Liver (tissue), 9 donors: ENCODE results near the gene UPK3A. TPM values are rescaled to one million over a fixed set of nuclear protein-coding genes. Genes with fewer than 3 reads are reported as not detected.

Experiments
- DNase-seq: peaks from one replicate; pipeline ENCODE4 v3.0.0-alpha.2; 2017; ENCODE audit warnings: low spot score
- H3K27ac ChIP-seq, 2 donors: one replicate each; pipeline ENCODE4 v1.7.0; 2013; ENCODE audit warnings: inconsistent platforms in 2 of 2, low read length in 2 of 2, control low read depth in 1 of 2, low read depth in 1 of 2, mild to moderate bottlenecking in 1 of 2
- H3K27me3 ChIP-seq, 4 donors: one replicate each; pipeline versions ENCODE4 v1.6.1 to v1.7.0; 2013; ENCODE audit warnings: low read length in 3 of 4, inconsistent platforms in 1 of 4, mild to moderate bottlenecking in 1 of 4, moderate library complexity in 1 of 4; ENCODE audit not compliant: control insufficient read depth in 4 of 4, insufficient read depth in 4 of 4
- H3K36me3 ChIP-seq, 4 donors: one replicate each; pipeline versions ENCODE4 v1.6.1 to v1.7.0; 2013; ENCODE audit warnings: low read length in 3 of 4, mild to moderate bottlenecking in 3 of 4, low read depth in 1 of 4, moderate library complexity in 1 of 4; ENCODE audit not compliant: control insufficient read depth in 4 of 4, insufficient read depth in 3 of 4
- H3K4me1 ChIP-seq, 4 donors: one replicate each; pipeline versions ENCODE4 v1.6.1 to v1.7.0; 2013; ENCODE audit warnings: low read length in 3 of 4, mild to moderate bottlenecking in 3 of 4, moderate library complexity in 1 of 4; ENCODE audit not compliant: control insufficient read depth in 4 of 4, insufficient read depth in 4 of 4
- H3K4me3 ChIP-seq, 3 donors: one replicate each; pipeline versions ENCODE4 v1.6.1 to v1.7.0; 2013; ENCODE audit warnings: low read length in 3 of 3, control low read depth in 1 of 3, low read depth in 1 of 3, mild to moderate bottlenecking in 1 of 3
- H3K9ac ChIP-seq, 2 donors: one replicate each; pipeline ENCODE4 v1.7.0; 2013; ENCODE audit warnings: low read length in 2 of 2, mild to moderate bottlenecking in 2 of 2, moderate library complexity in 2 of 2, control low read depth in 1 of 2, low read depth in 1 of 2
- H3K9me3 ChIP-seq, 4 donors: one replicate each; pipeline versions ENCODE4 v1.6.1 to v1.7.0; 2013; ENCODE audit warnings: low read length in 3 of 4; ENCODE audit not compliant: control insufficient read depth in 4 of 4
- ATF3 ChIP-seq: IDR thresholded peaks from 2 replicates; pipeline ENCODE4 v1.6.1; 2016; ENCODE audit warnings: antibody characterized with exemption
- CTCF ChIP-seq: fragments of 150-350 bp; IDR thresholded peaks from 2 replicates; pipeline ENCODE4 v1.5.1; 2017; ENCODE audit warnings: improper control_type of control experiment, low read depth, low read length; ENCODE audit not compliant: missing input control
- EGR1 ChIP-seq, 2 donors: IDR thresholded peaks; 2 replicates each; pipeline ENCODE4 v1.6.1; 2016 to 2018; ENCODE audit warnings: antibody characterized with exemption in 2 of 2, low read depth in 2 of 2
- FOXA1 ChIP-seq: IDR thresholded peaks from 2 replicates; pipeline ENCODE4 v1.6.1; 2016; ENCODE audit warnings: antibody characterized with exemption
- HNF4A ChIP-seq, 2 donors: conservative IDR thresholded peaks; 2 replicates each; pipeline ENCODE4 v1.6.1; 2016; ENCODE audit warnings: antibody characterized with exemption in 2 of 2, mild to moderate bottlenecking in 2 of 2
- JUND ChIP-seq, 2 donors: IDR thresholded peaks; 2 replicates each; pipeline ENCODE4 v1.6.1; 2016; ENCODE audit warnings: antibody characterized with exemption in 2 of 2
- MAX ChIP-seq: IDR thresholded peaks from 2 replicates; pipeline ENCODE4 v1.6.1; 2016; ENCODE audit warnings: antibody characterized with exemption
- RAD21 ChIP-seq, 2 donors: IDR thresholded peaks; 2 replicates each; pipeline ENCODE4 v1.6.1; 2016; ENCODE audit warnings: antibody characterized with exemption in 2 of 2, mild to moderate bottlenecking in 2 of 2
- REST ChIP-seq: IDR thresholded peaks from 2 replicates; pipeline ENCODE4 v1.6.1; 2016; ENCODE audit warnings: antibody characterized with exemption, mild to moderate bottlenecking
- TAF1 ChIP-seq: conservative IDR thresholded peaks from 2 replicates; pipeline ENCODE4 v1.6.1; 2016; ENCODE audit warnings: antibody characterized with exemption, mild to moderate bottlenecking
- WGBS: extraction: QIAGEN DNeasy Blood & Tissue Kit; methylation state at CpG from one replicate; pipeline ENCODE4 v1.1.7; 2013; 5-methylcytosine and 5-hydroxymethylcytosine counted together
- polyA plus RNA-seq, 2 donors: library from polyadenylated mRNA; stranded (reverse) in 1 of 2; unstranded in 1 of 2; fragments of 200-250 nt in 1 of 2; fragments of >200 nt in 1 of 2; fragmentation: Nextera tagmentation in 1 of 2; extraction: Ambion mirVana in 1 of 2; gene quantifications; one replicate each; pipeline versions ENCODE4 v1.2.1 to v1.2.3, GENCODE V29; 2013 to 2015
- total RNA-seq, 2 donors: library from RNA; depleted of rRNA; stranded (reverse); fragments of >200 nt; gene quantifications; one replicate each; pipeline ENCODE4 v1.2.3, GENCODE V29; 2014
- donor health status: healthy.
- donor health status: healthy.
- donor health status: healthy.
- donor health status: healthy.
- donor health status: healthy.

Gene UPK3A
- total and polyA plus RNA-seq, 4 donors = 0.42 TPM; not detected in 3

- TF ChIP-seq ATF3 = no peak
- TF ChIP-seq FOXA1 = no peak
These were observed 28.1 kb downstream of the UPK3A start (continued) for GRCh38 chr22:45312856-45313255.

- Histone ChIP-seq H3K9me3 (no peaks in the 10 kb centered on the region), H3K27me3 (no peaks in the 10 kb centered on the region), H3K9ac (no peak overlapping the region), H3K4me3 (no peak overlapping the region), H3K27ac (peak overlapping the region in 1 of 2 donors; percentile 4), H3K36me3 (no peaks in the 10 kb centered on the region), H3K4me1 (peaks cover 4 to 27% (median 12%) of the 10 kb centered on the region in 4 donors)
- peak; percentile 77 for DNase-seq
- 68% methylated on average over 8 of the region's 8 CpGs for WGBS
- no peak for TF ChIP-seq FOXA1
- no peak for TF ChIP-seq EGR1 (IDR thresholded peaks at IDR 0.05; ENCODE audit: low read depth in 2 of 2)
- no peak for TF ChIP-seq MAX
- TF ChIP-seq REST = no peak
- TF ChIP-seq TAF1 = no peak
These were observed 29.4 kb downstream of the UPK3A start for GRCh38 chr22:45314054-45314721.

GRCh38 chr22:45314786-45315185, 30.0 kb downstream of the UPK3A start:
- peaks cover 4 to 24% (median 11%) of the 10 kb centered on the region in 4 donors for H3K4me1 ChIP-seq
- TF ChIP-seq ATF3 (no peak), CTCF (no peak), RAD21 (IDR thresholded peaks at IDR 0.05) (no peak), TAF1 (no peak), JUND (IDR thresholded peaks at IDR 0.05) (no peak), HNF4A (conservative IDR thresholded peaks at IDR 0.05) (no peak), EGR1 (IDR thresholded peaks at IDR 0.05; ENCODE audit: low read depth in 2 of 2) (no peak)
- no peak overlapping the region for H3K27ac ChIP-seq
- H3K9me3 ChIP-seq = no peaks in the 10 kb centered on the region
- H3K27me3 ChIP-seq = no peaks in the 10 kb centered on the region
- no peak overlapping the region for H3K9ac ChIP-seq
- DNase-seq = no peak
- no peak overlapping the region for H3K4me3 ChIP-seq
- H3K36me3 ChIP-seq = no peaks in the 10 kb centered on the region
- 84% methylated on average over 6 of the region's 6 CpGs for WGBS
